Esophagus (tissue), 2 donors: Measurements from ENCODE around the gene STON1. TPM values are rescaled to one million over a fixed set of nuclear protein-coding genes. Genes with fewer than 3 reads are reported as not detected.

Experiments
- H3K27ac ChIP-seq, 2 donors: one replicate each; pipeline ENCODE4 v1.5.1; 2013; ENCODE audit warnings: low read depth in 2 of 2, mild to moderate bottlenecking in 2 of 2, inconsistent platforms in 1 of 2, low read length in 1 of 2, moderate library complexity in 1 of 2
- H3K27me3 ChIP-seq, 2 donors: one replicate each; pipeline ENCODE4 v1.6.1; 2013; ENCODE audit warnings: low read length in 2 of 2, control low read depth in 1 of 2, mild to moderate bottlenecking in 1 of 2; ENCODE audit not compliant: insufficient read depth in 2 of 2, control insufficient read depth in 1 of 2
- H3K36me3 ChIP-seq, 2 donors: one replicate each; pipeline ENCODE4 v1.6.1; 2013; ENCODE audit warnings: low read length in 1 of 2; ENCODE audit not compliant: control insufficient read depth in 2 of 2, insufficient read depth in 2 of 2
- H3K4me1 ChIP-seq, 2 donors: one replicate each; pipeline ENCODE4 v1.6.1; 2013; ENCODE audit warnings: low read length in 1 of 2; ENCODE audit not compliant: control insufficient read depth in 2 of 2, insufficient read depth in 2 of 2
- H3K4me3 ChIP-seq, 2 donors: one replicate each; pipeline ENCODE4 v1.5.1; 2013; ENCODE audit warnings: low read length in 2 of 2, mild to moderate bottlenecking in 2 of 2, low read depth in 1 of 2, moderate library complexity in 1 of 2
- H3K9me3 ChIP-seq, 2 donors: one replicate each; pipeline ENCODE4 v1.6.1; 2013; ENCODE audit warnings: mild to moderate bottlenecking in 2 of 2, low read depth in 1 of 2, low read length in 1 of 2, moderate library complexity in 1 of 2; ENCODE audit not compliant: control insufficient read depth in 2 of 2, insufficient read depth in 1 of 2
- WGBS, 2 donors: extraction: QIAGEN DNeasy Blood & Tissue Kit; methylation state at CpG; one replicate each; pipeline ENCODE4 v1.1.7; 2013; 5-methylcytosine and 5-hydroxymethylcytosine counted together
- polyA plus RNA-seq, 2 donors: library from polyadenylated mRNA; stranded (reverse); fragments of 200-250 nt; gene quantifications; one replicate each; pipeline ENCODE4 v1.2.3, GENCODE V29; 2013
- donor health status: healthy with polysubstance abuse.
- donor health status: Bipolar disorder and iron deficiency.

The STON1 gene, protein sequence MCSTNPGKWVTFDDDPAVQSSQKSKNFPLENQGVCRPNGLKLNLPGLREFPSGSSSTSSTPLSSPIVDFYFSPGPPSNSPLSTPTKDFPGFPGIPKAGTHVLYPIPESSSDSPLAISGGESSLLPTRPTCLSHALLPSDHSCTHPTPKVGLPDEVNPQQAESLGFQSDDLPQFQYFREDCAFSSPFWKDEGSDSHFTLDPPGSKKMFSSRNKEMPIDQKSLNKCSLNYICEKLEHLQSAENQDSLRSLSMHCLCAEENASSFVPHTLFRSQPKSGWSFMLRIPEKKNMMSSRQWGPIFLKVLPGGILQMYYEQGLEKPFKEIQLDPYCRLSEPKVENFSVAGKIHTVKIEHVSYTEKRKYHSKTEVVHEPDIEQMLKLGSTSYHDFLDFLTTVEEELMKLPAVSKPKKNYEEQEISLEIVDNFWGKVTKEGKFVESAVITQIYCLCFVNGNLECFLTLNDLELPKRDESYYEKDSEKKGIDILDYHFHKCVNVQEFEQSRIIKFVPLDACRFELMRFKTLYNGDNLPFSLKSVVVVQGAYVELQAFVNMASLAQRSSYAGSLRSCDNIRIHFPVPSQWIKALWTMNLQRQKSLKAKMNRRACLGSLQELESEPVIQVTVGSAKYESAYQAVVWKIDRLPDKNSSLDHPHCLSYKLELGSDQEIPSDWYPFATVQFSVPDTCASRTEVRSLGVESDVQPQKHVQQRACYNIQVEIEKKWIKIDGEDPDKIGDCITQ
- polyA plus RNA-seq, result 1 to 10 TPM; 3.8 to 5.5 TPM

DNA sequence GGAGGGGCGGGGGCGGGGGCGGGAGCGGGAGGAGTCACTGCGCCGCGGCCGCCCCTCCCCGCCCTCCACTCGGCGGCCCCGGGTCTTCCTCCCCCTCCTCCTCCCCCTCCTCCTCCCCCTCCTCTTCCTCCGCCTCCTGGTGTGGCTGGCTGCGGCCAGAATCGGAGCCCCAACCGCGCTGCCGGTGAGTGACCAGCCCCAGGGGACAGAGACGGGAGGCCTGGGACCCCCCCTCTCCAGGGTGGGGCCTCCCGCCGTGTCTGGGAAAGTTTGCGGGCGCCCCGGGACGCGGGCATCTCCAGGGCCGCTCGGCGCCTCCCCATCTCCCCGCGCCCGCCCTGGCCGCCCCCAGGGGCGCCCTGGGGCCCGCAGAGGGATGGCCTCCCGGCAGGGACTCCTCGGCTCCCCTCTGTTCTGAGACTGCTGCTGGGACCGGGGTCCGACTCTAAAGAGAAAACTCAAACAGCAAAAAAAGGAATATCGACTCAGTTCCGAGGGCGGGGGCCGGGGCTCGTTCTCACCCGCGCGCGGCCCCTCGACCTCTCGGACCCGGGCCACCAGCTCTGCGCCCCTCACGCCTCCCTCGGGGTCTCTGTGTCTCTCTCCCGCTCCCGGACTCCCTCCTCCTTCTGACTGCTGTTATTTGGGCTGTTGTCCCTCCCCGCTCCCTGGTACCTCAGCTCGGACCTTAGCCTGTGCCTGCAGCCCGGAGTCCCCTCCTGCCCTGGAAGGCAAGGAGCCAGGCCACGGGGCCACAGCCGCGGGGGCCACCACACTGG is at the start of gene STON1:
Gene STON1 (plus strand): TSS at position 122 of the 779 bp plus-strand sequence. CDS start 50,480 bp downstream, outside the sequence.
- Histone ChIP-seq H3K4me3 (peak within 1 kb of the TSS; percentile 66 to 68), H3K27ac (peak within 1 kb of the TSS; percentile 82), H3K9me3 (no peaks in the 10 kb centered on the region), H3K4me1 (peaks cover 5% of the 10 kb centered on the region in 2 donors), H3K27me3 (no peaks in the 10 kb centered on the region), H3K36me3 (peaks cover 0 to 3% of the 10 kb centered on the region in 2 donors)
- 1 to 2% methylated on average over 32 to 57 of the region's 62 CpGs for WGBS, 2 donors

- Histone ChIP-seq H3K27me3 (no peaks in the 10 kb centered on the region), H3K4me3 (no peak overlapping the region), H3K4me1 (peaks cover 0 to 4% of the 10 kb centered on the region in 2 donors), H3K36me3 (peaks cover 0 to 8% of the 10 kb centered on the region in 2 donors), H3K9me3 (no peaks in the 10 kb centered on the region), H3K27ac (peak overlapping the region in 1 of 2 donors; percentile 48)
- 41 to 44% methylated on average over 3 of the region's 3 CpGs for WGBS, 2 donors
These were observed 49.4 kb upstream of the STON1 start for GRCh38 chr2:48480526-48480925.

- no peaks in the 10 kb centered on the region for H3K27me3 ChIP-seq
- 34 to 52% methylated on average over 1 of the region's 1 CpG for WGBS, 2 donors
- peaks cover 0 to 4% of the 10 kb centered on the region in 2 donors for H3K4me1 ChIP-seq
- no peaks in the 10 kb centered on the region for H3K9me3 ChIP-seq
- peaks cover 3 to 8% of the 10 kb centered on the region in 2 donors for H3K36me3 ChIP-seq
- no peak overlapping the region for H3K4me3 ChIP-seq
- peak overlapping the region in 1 of 2 donors; percentile 63 for H3K27ac ChIP-seq
These were observed 47.6 kb upstream of the STON1 start for GRCh38 chr2:48482313-48482712.

GRCh38 chr2:48482769-48483168 is 47.2 kb upstream of the STON1 start:
- Histone ChIP-seq H3K36me3 (peaks cover 3 to 7% of the 10 kb centered on the region in 2 donors), H3K4me3 (no peak overlapping the region), H3K27ac (peak overlapping the region; percentile 45 to 53), H3K4me1 (peaks cover 0 to 4% of the 10 kb centered on the region in 2 donors), H3K27me3 (no peaks in the 10 kb centered on the region), H3K9me3 (no peaks in the 10 kb centered on the region)
- 47 to 59% methylated on average over 5 of the region's 5 CpGs for WGBS, 2 donors

DNA sequence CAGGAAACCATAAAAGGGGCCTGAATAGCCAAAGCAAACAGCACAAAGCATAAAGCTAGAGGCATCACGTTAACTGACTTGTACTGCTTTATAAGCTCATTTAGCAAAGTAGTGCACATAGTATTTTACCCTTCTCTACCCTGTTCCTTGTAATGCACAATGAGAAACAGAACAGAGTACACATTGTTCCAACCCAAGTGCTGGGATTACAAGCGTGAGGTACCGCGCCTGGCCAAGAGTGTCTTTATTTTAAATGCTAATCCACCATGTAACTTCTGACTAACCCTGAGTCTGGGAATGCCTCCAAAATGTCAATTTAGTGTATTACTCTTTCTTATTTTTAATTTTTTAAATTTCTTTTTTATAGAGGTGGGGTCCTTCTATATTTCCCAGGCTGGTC is 46.4 kb upstream of the STON1 start:
- WGBS, 2 donors, result 33 to 48% methylated on average over 4 of the region's 4 CpGs
- peaks cover 4 to 6% of the 10 kb centered on the region in 2 donors for H3K36me3 ChIP-seq
- peak overlapping the region; percentile 70 to 71 for H3K27ac ChIP-seq
- H3K27me3 ChIP-seq, result no peaks in the 10 kb centered on the region
- H3K4me1 ChIP-seq, result peaks cover 0 to 4% of the 10 kb centered on the region in 2 donors
- H3K4me3 ChIP-seq, result no peak overlapping the region
- no peaks in the 10 kb centered on the region for H3K9me3 ChIP-seq

DNA sequence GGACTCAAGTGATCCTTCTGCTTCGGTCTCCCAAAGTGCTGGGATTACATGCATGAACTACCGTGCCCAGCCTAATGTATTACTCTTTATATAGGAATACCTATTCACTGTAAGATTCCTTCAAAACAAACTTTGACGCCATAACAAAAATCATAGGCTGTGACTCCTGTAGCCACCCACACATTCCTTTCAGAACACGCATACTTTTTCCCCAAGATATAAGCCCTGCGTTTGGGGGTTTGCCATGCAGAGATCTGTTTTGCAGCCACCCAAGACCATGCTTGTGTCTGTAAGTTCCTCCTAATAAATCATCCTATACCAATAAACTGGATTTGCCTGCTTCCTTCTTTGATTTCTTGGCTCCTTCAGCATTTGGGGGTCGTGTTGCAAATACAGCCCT is 46.0 kb upstream of the STON1 start:
- WGBS, 2 donors, result 36 to 59% methylated on average over 6 of the region's 6 CpGs
- H3K36me3 ChIP-seq, result peaks cover 4 to 6% of the 10 kb centered on the region in 2 donors
- H3K27ac ChIP-seq, result peak overlapping the region in 1 of 2 donors; percentile 71
- peaks cover 0 to 2% of the 10 kb centered on the region in 2 donors for H3K4me1 ChIP-seq
- H3K4me3 ChIP-seq, result no peak overlapping the region
- no peaks in the 10 kb centered on the region for H3K9me3 ChIP-seq
- H3K27me3 ChIP-seq, result no peaks in the 10 kb centered on the region

GRCh38 chr2:48488545-48488944 is 41.4 kb upstream of the STON1 start:
- Histone ChIP-seq H3K36me3 (peaks cover 5 to 11% of the 10 kb centered on the region in 2 donors), H3K9me3 (no peaks in the 10 kb centered on the region), H3K27me3 (no peaks in the 10 kb centered on the region), H3K4me3 (no peak overlapping the region), H3K4me1 (no peaks in the 10 kb centered on the region), H3K27ac (no peak overlapping the region)
- 88 to 89% methylated on average over 3 of the region's 3 CpGs for WGBS, 2 donors

DNA sequence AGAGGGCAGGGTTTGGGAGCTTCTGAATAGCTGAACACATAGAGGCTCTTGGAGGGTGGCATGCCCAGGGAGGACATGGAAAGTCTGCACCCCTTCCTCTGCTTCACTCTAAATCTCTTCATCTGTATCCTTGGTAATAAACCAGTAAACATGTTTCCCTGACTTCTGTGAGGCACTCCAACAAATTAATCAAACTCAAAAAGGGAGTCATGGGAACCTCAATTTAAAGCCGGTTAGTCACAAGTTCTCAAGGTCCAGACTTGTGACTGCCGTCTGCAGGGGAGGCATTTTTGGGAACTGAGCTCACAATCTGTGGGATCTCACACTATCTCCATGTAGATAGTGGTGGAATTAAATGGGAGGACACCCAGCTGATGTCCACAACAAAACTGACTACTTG is 33.1 kb upstream of the STON1 start:
- H3K27me3 ChIP-seq, result no peaks in the 10 kb centered on the region
- no peak overlapping the region for H3K27ac ChIP-seq
- H3K4me1 ChIP-seq, result no peaks in the 10 kb centered on the region
- peaks cover 3 to 4% of the 10 kb centered on the region in 2 donors for H3K36me3 ChIP-seq
- H3K9me3 ChIP-seq, result no peaks in the 10 kb centered on the region
- H3K4me3 ChIP-seq, result no peak overlapping the region
- WGBS, 2 donors, result 65 to 84% methylated on average over 2 of the region's 2 CpGs

GRCh38 chr2:48504647-48505327 is 25.2 kb upstream of the STON1 start:
- peaks cover 3 to 4% of the 10 kb centered on the region in 2 donors for H3K36me3 ChIP-seq
- H3K27me3 ChIP-seq, result no peaks in the 10 kb centered on the region
- H3K27ac ChIP-seq, result no peak overlapping the region
- WGBS, 2 donors, result 82 to 83% methylated on average over 4 of the region's 4 CpGs
- H3K4me1 ChIP-seq, result no peaks in the 10 kb centered on the region
- no peak overlapping the region for H3K4me3 ChIP-seq
- no peaks in the 10 kb centered on the region for H3K9me3 ChIP-seq
